Measurements from ENCODE around the gene DYNC2H1. TPM values are rescaled to one million over a fixed set of nuclear protein-coding genes. Genes with fewer than 3 reads are reported as not detected.

DYNC2H1 gene
- total RNA-seq, 1 donor from 2014 or later = 22.1 TPM

DNA sequence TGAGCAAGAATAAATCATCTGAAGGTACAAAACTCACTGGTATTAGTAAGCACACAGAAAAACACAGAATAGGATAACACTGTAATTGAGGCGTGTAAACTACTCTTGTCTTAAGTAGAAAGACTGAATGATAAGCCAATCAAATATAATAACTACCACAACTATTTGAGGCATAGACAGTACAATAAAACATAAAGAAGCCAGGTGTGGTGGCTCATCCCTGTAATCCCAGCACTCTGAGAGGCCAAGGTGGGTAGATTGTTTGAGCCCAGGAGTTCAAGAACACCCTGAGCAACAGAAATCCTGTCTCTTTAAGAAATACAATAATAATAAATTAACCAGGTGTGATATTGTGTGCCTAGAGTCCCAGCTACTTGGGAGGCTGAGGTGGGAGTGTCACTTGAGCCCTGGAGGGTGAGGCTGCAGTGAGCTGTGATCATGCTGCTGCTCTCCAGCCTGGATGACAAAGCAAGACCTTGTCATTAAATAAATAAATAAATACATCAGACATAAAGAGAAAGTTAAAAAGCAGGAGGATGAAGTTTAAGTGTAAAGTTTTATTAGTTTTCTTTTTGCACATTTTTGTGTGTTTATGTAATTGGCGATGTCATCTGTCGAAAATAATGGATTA is 390.6 kb downstream of the DYNC2H1 start:
- no peak for ATAC-seq
- DNase-seq = no peak
- intact Hi-C loops (cut with DNase I) = no loop called here

DNA sequence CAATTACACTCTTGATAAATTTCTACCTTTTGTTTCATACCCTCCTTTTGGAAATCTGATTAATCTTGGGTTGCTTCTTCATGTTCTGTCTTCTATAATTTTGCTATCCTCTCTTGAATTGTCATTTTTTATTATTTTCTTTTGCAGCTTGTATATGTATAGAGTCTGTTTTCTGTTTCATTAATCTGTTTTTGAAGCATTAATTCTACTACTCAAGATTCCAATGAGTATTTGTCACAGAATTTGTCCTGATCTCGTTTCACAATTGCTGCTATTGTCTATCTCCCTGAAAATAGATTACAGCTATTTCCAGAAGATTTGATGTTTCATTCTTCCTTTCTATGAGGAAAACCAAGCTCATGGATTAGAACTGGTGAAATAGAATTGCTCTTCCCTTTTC is 406.1 kb downstream of the DYNC2H1 start:
- Histone ChIP-seq H3K4me1 (no peaks in the 10 kb centered on the region), H3K4me3 (no peak overlapping the region), H3K9me3 (peaks cover 4% of the 10 kb centered on the region), H3K27me3 (ENCODE audit: low read depth) (no peaks in the 10 kb centered on the region), H3K36me3 (no peaks in the 10 kb centered on the region), H3K27ac (no peak overlapping the region)
- intact Hi-C loops (cut with DNase I) = no loop called here
- TF ChIP-seq, protein P1, sequence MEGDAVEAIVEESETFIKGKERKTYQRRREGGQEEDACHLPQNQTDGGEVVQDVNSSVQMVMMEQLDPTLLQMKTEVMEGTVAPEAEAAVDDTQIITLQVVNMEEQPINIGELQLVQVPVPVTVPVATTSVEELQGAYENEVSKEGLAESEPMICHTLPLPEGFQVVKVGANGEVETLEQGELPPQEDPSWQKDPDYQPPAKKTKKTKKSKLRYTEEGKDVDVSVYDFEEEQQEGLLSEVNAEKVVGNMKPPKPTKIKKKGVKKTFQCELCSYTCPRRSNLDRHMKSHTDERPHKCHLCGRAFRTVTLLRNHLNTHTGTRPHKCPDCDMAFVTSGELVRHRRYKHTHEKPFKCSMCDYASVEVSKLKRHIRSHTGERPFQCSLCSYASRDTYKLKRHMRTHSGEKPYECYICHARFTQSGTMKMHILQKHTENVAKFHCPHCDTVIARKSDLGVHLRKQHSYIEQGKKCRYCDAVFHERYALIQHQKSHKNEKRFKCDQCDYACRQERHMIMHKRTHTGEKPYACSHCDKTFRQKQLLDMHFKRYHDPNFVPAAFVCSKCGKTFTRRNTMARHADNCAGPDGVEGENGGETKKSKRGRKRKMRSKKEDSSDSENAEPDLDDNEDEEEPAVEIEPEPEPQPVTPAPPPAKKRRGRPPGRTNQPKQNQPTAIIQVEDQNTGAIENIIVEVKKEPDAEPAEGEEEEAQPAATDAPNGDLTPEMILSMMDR (IDR thresholded peaks at IDR 0.05) = no peak
- ATAC-seq = no peak
- no peak for DNase-seq

More for the DNA sequence above, 390.6 kb downstream of the DYNC2H1 start:
- Histone ChIP-seq H3K27me3 (ENCODE audit: low read depth) (no peaks in the 10 kb centered on the region), H3K27ac (no peak overlapping the region), H3K9me3 (no peaks in the 10 kb centered on the region), H3K4me1 (no peaks in the 10 kb centered on the region), H3K36me3 (no peaks in the 10 kb centered on the region), H3K4me3 (no peak overlapping the region)
- TF ChIP-seq, protein P1 (IDR thresholded peaks at IDR 0.05) = no peak

DNA sequence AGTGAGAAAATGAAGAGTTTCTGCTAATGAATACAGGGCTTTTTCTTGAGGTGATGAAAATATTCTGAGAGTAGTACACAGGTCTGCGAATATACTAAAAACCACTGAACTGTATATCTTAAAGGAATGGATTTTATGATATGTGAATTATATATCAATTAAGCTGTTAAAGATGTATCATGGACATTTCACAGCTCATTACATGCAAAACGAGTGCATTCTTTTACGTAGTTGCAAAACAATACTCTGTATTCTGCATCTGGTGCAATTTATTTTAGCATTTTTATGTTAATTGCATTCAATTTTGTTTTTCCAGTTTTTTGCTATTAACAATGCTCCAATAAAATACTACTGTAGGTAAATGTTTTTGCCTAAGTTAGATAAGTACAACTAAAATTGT is 411.6 kb downstream of the DYNC2H1 start:
- TF ChIP-seq, protein P1 (IDR thresholded peaks at IDR 0.05) = no peak
- no peaks in the 10 kb centered on the region for H3K36me3 ChIP-seq
- H3K9me3 ChIP-seq = peaks cover 4% of the 10 kb centered on the region
- intact Hi-C loops (cut with DNase I) = no loop called here
- no peak overlapping the region for H3K27ac ChIP-seq
- no peaks in the 10 kb centered on the region for H3K4me1 ChIP-seq
- DNase-seq = no peak
- H3K4me3 ChIP-seq = no peak overlapping the region
- ATAC-seq = no peak
- H3K27me3 ChIP-seq (ENCODE audit: low read depth) = no peaks in the 10 kb centered on the region

GRCh38 chr11:103525069-103525468 is 415.8 kb downstream of the DYNC2H1 start:
- Histone ChIP-seq H3K9me3 (no peaks in the 10 kb centered on the region), H3K36me3 (no peaks in the 10 kb centered on the region), H3K27me3 (ENCODE audit: low read depth) (no peaks in the 10 kb centered on the region), H3K4me3 (no peak overlapping the region), H3K27ac (no peak overlapping the region), H3K4me1 (no peaks in the 10 kb centered on the region)
- TF ChIP-seq, protein P1 (IDR thresholded peaks at IDR 0.05) = no peak
- ATAC-seq (no peak), DNase-seq (no peak)
- intact Hi-C loops (cut with DNase I) = no loop called here

DNA sequence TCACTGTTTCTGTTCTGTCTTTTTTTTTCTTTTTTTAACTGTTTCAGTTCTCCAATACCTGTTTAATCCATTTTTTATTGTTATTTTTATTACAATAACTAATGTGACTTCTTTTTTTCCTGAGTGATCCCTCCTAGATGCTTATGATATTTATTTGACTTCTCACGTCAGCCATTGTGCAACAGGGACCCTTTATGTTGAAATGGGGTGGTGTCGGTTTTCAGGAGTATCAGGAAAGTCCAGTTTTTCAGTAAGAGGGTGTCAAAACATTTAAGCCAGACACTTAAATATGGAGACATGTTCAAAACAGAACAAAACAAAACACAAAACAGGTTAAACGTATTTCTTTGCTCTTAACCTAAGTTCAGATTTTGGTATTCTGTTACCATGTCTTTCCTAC is 418.8 kb downstream of the DYNC2H1 start:
- ATAC-seq (no peak), DNase-seq (no peak)
- Histone ChIP-seq H3K36me3 (no peaks in the 10 kb centered on the region), H3K4me1 (no peaks in the 10 kb centered on the region), H3K9me3 (no peaks in the 10 kb centered on the region), H3K4me3 (no peak overlapping the region), H3K27ac (no peak overlapping the region), H3K27me3 (ENCODE audit: low read depth) (no peaks in the 10 kb centered on the region)
- TF ChIP-seq, protein P1 (IDR thresholded peaks at IDR 0.05) = no peak
- intact Hi-C loops (cut with DNase I) = no loop called here

Measured in lower lobe of right lung (tissue), 2 donors.